HG03280 (cell line): ENCODE data around the gene MYO7A.
"Not testable (repeated sequence)": the region's sequence is repeated elsewhere in the genome, so short reads cannot be mapped to it uniquely, and the experiment has no call there.

Experiments used
- ATAC-seq: cut with Tn5 transposase; IDR thresholded peaks from one replicate; pipeline ENCODE4 v1.9.1; 2021; ENCODE audit warnings: mild to moderate bottlenecking, moderate library complexity; ENCODE audit not compliant: unreplicated experiment

The MYO7A gene

DNA sequence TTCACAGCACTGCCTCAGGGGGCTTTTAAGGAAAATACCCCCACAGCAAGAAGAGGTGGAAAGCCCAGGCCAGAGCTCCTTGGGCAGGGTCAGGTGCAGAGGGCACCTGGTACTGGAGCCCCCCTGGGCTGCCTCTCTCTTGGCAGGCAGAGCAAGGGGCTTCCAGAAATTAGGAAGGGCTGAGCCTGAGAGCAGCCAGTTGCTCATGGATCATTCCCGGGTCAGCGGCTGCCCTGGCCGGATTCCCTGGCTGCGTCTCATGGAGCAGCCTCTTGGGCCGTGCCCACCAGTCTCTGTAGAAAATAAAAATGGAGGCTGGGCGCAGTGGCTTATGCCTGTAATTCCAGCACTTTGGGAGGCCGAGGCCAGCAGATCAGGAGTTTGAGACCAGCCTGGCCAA is 35.7 kb upstream of the MYO7A start:
- no peak for ATAC-seq

DNA sequence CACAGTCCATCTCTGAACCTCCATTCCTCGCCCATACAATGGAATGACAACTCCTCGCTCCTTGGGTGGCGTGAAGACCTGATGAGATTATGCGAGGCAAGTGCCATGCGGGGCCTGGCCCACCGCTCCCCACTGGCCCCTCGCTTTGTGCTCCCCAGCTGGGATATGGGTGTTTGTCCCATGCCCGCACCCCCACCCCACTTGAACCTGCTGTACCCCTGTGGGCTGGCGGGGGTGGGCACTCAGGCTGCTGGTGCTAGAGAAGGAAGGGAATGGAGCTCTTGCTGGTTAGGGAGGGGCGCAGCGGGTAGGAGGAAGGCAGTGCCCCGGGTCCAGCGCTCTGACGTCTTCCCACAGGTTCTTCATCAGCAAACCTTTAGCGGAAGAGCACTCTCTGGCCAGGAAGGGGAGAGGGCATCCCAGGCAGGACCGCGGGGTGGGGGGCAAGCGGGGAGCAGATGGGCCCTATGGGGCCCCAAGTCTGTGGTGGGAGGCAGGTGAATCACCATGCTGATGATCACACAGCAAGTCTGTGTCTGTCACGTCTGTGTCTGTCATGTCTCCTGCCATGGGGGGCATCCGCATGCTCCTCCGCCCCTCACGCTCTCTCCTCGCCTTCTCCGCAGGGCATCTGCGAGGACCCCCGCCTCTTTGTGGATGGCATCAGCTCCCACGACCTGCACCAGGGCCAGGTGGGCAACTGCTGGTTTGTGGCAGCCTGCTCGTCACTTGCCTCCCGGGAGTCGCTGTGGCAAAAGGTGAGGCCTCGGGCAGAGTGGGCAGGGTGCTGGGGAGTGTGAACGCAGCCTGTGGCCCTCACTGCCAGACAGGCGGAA is 34.8 kb upstream of the MYO7A start:
- ATAC-seq: no peak

DNA sequence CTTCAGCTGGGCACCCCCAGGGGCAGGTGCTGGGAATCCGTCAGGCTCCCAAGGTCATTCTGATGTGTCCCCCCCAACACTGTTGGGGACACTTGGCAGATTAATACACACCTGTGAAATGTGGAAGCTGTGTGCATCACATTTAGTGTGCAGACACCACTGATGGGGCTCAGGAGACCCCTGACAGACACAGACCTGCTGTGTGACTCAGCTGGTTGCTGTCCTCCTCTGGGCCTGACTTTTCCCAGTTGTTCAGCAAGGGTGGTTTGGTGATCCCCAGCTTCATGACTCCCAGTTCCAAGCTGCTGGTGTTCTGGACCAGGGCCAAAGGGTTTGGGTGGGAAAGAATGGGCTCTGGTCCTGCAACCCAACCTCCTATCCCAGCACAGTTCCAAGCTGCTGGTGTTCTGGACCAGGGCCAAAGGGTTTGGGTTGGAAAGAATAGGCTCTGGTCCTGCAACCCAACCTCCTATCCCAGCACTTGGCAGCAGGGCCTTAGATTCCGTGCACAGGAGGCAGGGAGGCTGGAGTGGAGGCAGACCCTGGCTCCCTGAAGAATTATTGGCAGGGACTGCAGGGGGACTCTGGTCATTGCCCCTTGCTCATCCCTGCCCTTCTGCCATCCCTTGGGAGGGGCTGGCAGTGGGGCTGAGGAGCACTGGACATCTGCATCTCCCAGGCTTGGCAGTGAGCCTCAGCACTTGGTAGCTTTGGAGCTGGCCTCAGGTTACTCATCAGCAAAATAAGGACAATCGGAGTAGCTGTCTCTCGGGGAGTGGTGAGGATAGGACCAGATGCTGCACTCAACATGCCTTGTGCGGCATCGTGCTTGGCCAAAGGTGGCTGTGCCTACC is 33.8 kb upstream of the MYO7A start:
- no peak for ATAC-seq

DNA sequence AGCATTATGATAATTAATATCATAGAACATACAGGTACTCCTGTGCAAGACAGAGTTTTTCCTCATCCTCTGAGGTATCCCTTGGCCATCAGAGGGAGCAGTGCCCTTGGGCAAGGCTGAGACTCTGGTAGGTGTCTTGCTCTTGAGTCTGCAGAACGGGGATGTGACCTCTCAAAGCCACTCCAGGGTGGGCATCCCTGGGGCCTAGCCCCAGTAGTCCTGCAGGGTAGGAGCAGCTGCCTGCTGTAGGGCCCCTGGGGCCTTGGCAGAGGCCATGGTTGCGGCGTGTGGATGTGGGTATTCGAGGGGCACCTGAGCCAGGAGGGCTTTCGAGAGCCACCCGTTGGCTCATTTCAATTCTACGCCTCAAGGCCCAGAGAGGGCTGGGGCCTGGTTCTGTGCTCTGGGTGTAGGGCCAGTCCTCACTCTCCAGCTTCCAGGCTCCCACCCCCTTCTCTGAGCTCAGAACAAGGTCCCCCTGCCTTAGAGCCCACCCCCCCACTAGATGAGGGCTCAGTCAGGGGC is 33.1 kb upstream of the MYO7A start:
- no peak for ATAC-seq

DNA sequence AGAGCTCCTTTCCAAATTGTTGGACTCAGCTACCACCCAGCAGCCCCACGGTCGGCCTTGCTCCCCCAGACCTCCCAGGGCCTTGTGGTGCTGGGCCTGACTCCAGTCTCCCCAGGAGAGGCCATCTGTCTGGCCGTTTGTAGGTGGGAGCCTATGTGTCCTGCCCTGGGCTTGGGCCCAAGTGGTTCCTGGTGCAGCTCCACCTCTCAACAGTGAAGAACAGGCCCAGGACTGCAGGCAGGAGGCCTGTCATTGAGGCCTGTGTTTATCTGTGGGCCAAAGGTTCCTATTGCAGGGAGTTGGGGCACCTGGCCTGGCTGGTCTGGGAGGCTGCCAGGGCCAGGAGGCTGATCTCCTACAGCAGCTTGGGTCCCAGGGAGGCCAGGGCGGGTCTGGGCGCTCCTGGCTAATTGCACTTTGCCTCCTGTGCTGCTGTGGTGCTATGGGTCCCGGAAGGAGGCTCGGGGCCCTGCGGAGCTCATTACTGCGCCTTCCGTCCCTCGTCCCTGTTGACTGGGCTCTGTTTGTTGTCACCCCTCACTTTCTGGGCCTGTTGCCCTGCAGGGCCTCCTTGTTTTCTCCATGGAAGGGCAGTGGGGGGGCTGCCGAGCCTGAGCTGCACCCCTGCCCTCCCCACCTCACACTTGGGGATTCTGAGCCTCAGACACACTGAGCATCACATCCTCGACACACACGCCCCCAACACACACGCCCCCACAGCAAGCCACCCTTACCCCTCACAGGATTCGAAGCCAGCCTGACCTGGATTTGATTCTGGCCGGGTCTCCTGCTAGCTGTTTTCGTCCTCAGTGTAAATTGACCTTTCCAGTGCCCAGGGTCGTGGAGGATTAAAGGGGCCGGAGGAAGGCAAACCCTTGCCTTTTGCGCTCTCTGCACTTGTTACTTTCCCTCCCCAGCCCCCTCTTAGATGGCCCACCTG is 32.2 kb upstream of the MYO7A start:
- ATAC-seq: no peak

DNA sequence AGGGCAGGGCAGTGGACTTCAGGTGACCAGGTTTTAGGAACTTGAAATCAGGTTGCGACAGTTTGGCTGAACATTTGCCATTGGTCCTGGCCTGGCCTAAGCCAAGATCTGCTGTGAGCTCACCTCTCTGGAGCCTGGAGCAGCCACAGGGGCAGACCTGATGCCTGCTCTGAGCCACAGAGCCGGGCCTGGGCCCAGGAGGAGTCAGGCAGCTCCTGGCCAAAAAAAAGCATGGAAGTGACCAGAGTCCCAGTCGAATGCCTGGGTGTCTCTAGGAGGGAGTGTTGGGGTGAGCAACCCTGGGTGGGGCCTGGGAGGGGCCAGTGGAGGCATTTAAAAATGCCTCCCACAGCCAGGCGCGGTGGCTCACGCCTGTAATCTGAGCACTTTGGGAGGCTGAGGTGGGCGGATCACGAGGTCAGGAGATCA is 31.4 kb upstream of the MYO7A start:
- ATAC-seq: no peak

DNA sequence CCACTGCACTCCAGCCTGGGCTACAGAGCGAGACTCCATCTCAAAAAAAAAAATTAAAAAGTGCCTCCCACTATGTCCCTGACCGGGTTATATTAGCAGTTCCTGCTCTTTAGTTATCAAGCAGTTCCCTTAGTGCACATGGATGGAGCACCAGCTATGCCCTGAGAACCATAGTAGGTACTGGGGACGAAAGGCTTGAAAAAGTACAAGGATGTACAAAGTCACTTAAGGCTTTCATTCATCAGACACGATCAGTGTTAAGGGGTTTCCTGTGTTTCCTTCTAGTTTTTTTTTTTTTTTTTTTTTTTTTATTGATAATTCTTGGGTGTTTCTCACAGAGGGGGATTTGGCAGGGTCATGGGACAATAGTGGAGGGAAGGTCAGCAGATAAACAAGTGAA is 30.9 kb upstream of the MYO7A start:
- ATAC-seq: not testable (repeated sequence)

DNA sequence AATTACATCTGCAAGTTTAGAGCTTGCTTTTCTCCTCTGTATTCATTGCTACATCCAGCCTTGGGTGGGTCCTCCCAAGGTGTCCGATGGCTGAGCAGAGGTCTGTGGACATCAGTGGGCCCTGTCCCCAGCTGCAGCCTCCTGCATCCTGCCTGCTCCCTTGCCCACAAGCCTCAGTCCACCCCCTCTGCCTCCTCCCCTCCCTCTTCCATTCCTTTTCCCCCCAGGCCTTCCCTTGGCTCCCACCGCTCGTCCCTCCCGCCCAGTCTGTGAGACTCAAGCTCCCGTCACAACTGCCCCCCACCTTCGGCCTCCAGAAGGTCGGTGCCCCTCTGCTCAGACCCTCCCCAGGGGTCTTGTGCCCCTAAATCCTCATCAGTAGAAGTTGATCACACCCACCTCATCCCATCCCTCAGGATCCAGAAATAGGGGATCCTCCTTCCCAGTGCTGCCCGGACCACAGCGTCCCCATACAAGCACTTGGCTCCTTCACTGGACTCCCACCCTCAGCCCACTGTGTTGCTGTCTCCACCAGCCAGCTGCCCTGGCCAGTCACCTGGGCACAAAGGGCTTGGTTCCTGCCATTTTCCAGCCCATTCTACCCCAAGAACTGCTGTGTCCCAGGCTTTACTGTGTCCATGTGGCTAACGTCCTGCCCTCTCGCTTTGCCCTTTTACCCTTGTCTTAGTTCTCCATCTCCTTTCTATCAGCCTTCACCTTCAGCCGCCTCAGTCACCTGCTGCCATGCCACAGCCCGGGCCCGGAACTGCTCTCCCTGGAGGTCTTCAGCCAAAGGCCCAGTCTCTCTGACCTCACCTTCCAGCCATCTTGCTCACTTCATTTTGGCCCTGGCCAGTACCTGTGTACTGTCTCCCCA is 27.6 kb upstream of the MYO7A start:
- ATAC-seq: no peak

DNA sequence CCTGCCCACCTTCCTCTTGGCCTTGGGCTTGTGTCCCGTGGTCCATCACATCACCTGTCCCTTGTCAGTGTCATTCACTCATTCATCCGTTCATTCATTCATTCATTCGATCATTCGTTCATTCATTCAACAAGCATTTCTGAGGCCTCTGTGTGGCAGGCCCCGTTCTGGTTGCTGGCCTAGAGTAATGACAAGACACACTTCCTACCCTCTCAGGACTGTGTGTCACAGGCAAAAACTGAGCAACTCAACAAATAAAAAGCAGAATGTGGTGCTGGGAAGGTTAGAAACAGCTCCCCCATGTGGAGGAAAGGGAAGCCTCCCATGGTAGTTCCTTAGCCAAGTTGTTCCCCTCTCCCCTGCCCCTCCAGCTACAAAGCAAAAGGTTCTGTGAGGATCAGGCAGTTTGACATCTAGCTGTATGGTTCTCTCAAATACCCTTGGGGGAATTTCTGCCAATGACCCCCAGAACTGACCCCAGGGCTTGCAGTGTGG is 27.0 kb upstream of the MYO7A start:
- ATAC-seq: no peak

DNA sequence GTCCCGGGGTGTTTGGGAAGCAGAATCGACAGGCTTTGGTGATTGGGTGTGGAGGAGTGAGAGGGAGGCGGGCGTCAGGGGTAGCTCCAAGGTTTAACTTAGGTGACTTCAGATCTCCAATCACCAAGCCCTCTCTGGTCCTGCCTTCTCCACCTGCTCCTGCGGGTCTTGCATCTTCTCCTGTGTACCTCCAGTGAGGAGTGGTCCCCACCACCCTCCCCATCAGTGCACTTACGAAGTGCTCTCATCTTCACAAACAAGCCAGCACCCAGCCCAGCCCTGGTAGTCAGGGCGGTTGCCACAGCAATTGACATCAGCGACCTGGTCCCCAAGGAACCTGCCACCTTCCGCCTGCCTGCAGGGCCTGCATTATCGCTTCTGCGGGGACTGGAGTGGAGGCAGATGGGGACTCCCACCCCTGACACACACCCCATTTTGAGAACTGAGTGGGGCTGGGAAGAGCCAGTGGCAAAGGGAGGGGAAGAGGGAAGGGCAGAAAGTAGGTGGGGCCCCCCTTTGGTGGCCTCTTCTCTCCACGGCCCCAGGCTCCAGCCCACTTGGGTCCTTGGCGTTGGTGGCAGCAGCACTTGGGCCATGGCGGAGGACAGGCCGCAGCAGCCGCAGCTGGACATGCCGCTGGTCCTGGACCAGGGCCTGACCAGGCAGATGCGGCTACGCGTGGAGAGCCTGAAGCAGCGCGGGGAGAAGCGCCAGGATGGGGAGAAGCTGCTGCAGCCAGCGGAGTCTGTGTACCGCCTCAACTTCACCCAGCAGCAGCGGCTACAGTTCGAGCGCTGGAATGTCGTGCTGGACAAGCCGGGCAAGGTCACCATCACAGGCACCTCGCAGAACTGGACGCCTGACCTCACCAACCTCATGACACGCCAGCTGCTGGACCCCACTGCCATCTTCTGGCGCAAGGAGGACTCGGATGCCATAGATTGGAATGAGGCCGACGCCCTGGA is 25.5 kb upstream of the MYO7A start, which contains the start of gene OMP:
TSS of gene OMP (plus strand) at position 595 of the 965 bp plus-strand sequence. CDS start at position 595, 0 bp downstream.
- no peak for ATAC-seq

DNA sequence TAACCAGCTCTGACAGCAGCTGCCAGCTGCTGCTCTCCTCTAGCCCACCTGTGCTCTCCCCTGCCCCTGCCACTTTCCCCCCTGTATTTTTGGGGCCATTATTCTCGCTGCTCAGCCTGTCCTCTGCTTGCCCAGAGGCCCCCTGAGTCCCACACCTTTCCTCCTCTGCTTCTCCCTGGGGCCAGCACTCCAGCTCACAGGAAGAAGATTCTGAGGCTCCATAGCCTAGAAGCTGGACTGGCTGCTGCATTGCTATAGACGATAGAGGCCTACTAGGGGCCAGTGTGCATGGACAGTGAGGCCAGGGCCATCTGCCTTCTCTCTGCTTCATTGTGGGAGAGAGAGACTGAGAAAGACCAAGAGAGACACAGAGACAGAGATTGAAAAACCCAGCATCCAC is 24.7 kb upstream of the MYO7A start:
- ATAC-seq: no peak

DNA sequence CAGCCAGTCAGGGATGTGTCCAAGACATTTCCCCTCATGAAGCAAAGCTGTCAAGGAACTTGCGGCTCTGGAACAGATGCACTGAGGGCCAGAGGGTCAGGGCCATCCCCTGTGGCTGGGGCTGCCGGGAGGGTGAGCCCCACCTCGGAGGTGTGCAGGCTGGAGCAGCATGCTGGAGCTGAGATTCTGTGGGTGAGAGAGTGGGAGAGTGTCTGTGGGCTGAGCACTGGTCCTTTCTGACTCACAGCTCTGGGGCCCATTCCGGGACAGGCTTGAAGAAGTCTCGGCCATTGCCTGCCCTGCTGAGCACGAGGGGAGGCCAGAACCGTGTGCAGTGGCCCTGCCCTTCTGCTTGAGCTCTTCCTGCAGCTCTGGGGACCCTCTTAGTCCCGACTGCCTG is 23.3 kb upstream of the MYO7A start:
- ATAC-seq: no peak

DNA sequence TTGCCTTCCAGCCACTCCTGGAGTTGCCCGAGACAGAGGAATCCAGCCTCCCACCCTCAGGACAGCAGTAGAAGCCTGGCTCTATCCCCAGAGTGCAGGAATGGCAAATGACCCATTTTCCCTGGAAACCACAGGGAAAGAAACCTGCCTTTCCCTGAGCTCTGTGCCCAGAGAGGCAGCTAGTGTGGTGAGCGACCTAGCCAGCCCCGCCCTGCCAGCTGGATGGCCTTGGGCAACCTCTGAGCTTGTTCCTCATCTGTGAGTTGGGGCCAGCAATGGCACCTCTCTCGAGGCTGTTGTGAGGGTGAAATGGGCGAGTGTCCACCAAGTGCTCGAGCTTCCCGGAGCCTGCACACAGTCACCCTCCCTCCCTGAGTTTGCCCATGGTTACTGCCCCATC is 21.7 kb upstream of the MYO7A start:
- ATAC-seq: no peak

DNA sequence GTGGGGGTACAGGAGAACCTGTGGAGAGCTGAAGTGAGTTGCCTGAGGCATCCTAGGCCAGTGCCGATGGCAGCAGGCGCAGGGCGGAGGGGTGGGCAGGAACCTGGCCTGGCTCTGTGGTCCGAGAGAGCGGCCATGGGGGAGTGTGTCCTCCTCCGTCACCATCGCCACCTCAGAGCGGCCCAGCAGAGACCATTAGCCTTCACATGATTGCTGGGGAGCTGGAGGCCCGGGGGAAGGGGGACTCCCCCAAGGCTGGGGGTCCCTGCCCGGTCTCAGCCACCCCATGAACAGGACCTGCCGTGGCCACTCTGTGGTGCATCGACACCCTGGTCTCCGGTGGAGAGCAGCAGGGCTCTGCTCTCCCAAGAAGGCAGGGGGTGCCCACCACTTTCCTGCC is 21.3 kb upstream of the MYO7A start:
- no peak for ATAC-seq

DNA sequence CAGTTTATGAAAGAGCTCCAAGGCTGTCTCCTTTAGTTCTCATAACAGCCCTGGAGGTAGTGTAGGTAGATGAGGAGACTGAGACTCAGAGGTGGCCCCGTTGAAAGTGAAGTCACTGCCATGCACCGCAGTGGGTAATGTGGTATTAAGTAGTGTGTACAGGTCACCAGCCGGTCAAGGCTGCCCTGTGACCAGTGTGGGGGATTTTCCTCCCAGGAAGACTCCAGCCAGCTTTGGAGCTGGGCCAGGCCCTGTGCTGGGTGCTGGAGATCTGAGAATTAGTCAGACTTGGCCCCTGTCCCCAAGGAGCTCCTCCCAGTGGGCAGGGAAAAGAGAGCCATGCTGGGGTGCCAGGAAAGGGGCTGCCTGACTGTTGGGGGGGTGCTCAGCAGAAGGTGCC is 20.1 kb upstream of the MYO7A start:
- ATAC-seq: no peak

DNA sequence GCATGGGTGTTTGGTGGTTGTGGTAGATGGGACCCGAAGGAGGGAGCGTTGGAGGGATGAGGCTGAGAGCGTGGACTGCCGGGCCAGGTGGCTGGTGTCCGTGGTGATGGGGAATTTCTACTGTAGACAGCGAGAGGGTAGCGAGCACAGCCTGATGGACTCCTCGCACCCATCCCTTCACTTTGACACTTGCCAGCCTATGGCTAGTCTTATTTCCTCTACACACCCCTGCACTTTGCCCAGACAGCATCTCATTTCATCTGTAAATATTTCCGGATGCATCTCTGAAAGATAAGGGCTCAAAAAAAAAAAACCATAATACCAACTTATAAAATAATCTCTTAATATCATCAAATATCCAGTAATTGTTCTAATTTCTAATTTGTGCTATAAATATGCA is 19.6 kb upstream of the MYO7A start:
- ATAC-seq: no peak

DNA sequence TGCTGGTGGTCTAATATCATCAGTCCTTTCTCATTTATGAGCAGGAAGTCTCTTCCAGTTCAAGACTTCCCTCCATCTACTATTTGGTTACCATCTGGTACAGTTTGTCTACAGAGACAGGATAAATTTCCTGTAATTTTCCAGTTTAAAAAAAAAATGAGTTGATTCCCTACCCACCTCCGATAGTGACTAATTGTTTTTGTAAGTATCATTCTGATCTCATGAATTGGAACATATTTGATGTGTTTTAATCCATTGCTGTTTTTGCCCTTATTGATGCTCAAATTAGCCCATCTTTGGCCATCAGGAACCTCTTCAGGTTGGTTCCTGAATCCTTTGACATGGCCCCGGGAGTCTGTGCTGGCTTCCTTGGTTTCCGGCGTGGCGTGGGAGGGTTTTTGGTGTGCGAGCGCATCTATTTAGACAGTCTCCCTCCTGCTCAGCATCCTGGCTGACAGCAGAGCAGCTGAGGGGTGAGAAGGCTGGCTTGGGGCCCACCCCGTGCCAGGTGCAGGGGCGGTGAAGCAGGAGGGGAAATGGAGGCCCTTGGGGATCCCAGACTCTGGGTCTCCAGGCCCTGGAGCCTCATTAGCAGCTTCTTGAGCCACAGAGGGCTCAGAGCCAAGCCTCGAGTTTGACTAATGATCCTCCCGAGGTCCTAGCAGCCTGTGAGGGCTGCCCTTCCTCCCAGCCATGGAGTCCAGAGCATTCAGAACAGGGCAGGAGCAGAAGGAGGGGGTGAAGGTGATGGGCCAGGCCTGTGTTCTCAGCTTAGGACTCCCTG is 18.6 kb upstream of the MYO7A start:
- no peak for ATAC-seq

DNA sequence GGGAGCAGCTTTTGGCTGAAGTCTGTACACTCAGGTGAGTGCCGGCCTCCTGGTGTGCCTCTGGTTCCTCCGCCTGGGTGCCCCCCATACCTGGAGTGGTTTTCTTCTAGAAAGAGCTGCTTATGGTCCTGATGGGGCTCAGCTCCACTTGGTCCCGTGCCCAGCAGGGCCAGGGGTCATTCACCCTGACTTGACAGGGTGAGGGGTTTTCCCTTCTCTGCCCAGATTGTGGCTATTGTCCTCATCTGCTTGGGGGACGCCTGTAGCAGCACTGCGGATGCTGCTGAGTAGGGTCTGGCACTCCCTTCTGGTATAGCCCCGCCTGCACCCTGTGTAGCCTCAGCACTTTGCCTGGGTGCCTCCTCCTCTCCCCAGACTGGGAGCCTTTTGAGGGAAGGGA is 17.2 kb upstream of the MYO7A start:
- no peak for ATAC-seq
